Skeletal muscle satellite cell (primary cell): ENCODE data around the gene KDM4E.

Source experiments
- H3K27me3 ChIP-seq: 2 replicates; pipeline ENCODE4 v1.7.0; 2013; ENCODE audit warnings: low read length; ENCODE audit not compliant: control insufficient read depth, insufficient read depth
- H3K36me3 ChIP-seq: 2 replicates; pipeline ENCODE4 v1.7.0; 2013; ENCODE audit warnings: mild to moderate bottlenecking, control low read depth, low read length; ENCODE audit not compliant: insufficient read depth
- H3K4me1 ChIP-seq: 2 replicates; pipeline ENCODE4 v1.7.0; 2013; ENCODE audit warnings: low read length; ENCODE audit not compliant: control insufficient read depth, insufficient read depth
- H3K4me2 ChIP-seq: 2 replicates; pipeline ENCODE4 v1.7.0; 2013; ENCODE audit warnings: mild to moderate bottlenecking, low read length
- H3K4me3 ChIP-seq: 2 replicates; pipeline ENCODE4 v1.7.0; 2013; ENCODE audit warnings: low read length
- H3K9ac ChIP-seq: 2 replicates; pipeline ENCODE4 v1.7.0; 2013; ENCODE audit warnings: mild to moderate bottlenecking, low read depth, low read length, moderate library complexity
- H3K9me3 ChIP-seq: replicated peaks from 2 replicates; pipeline ENCODE4 v1.7.0; 2013; ENCODE audit warnings: mild to moderate bottlenecking, control low read depth, low read length

Gene KDM4E

GRCh38 chr11:95074792-95075563, 49.9 kb downstream of the KDM4E start:
- Histone ChIP-seq H3K27me3 (no peaks in the 10 kb centered on the region), H3K4me2 (peak overlapping the region; percentile 59), H3K4me1 (peaks cover 33% of the 10 kb centered on the region), H3K9me3 (no peaks in the 10 kb centered on the region), H3K36me3 (no peaks in the 10 kb centered on the region), H3K4me3 (no peak overlapping the region), H3K9ac (no peak overlapping the region)

GRCh38 chr11:95076416-95076815, 51.4 kb downstream of the KDM4E start:
- Histone ChIP-seq H3K36me3 (no peaks in the 10 kb centered on the region), H3K4me2 (peak overlapping the region; percentile 59), H3K9me3 (no peaks in the 10 kb centered on the region), H3K4me1 (peaks cover 44% of the 10 kb centered on the region), H3K9ac (peak overlapping the region; percentile 35), H3K27me3 (no peaks in the 10 kb centered on the region), H3K4me3 (no peak overlapping the region)

DNA sequence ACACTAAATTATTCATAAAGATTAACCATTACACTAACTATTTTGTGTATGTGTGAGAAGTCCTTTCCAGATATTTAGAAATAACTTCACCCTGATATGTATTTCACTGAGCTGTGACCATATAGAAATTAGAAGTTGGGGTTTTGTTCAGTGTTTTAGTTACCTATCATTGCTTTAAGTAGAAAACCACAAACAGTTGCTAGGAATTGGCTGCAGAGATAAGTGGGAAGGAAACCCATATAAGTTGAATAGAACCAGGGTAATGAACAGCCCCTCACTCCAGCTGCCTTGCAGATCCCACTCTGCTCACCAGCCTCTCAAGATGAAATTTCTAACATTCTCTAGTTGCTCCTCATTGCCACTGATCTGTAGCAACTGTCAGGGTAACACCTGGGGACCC, 51.9 kb downstream of the KDM4E start:
- no peak overlapping the region for H3K4me3 ChIP-seq
- no peak overlapping the region for H3K4me2 ChIP-seq
- H3K9ac ChIP-seq, result no peak overlapping the region
- H3K36me3 ChIP-seq, result no peaks in the 10 kb centered on the region
- peaks cover 49% of the 10 kb centered on the region for H3K4me1 ChIP-seq
- H3K27me3 ChIP-seq, result no peaks in the 10 kb centered on the region
- no peaks in the 10 kb centered on the region for H3K9me3 ChIP-seq
